Esophagus muscularis mucosa (tissue), 3 donors: ENCODE results near the gene JSRP1.

ENCODE experiments used
- CTCF ChIP-seq, 3 experiments: fragments of 200-600 bp in 2 of 3; fragments of 450-650 bp in 1 of 3; sonication (generic) in 2 of 3; IDR thresholded peaks; one replicate each; pipeline ENCODE4 v1.5.1; 2017 to 2019; ENCODE audit warnings: antibody characterized with exemption in 3 of 3, mild to moderate bottlenecking in 2 of 3, moderate library complexity in 1 of 3
- POLR2AphosphoS5 ChIP-seq, 2 donors: sonication (generic); formaldehyde crosslinking; IDR thresholded peaks; one replicate each; pipeline ENCODE4 v1.6.1; 2017; ENCODE audit warnings: antibody characterized with exemption in 2 of 2

GRCh38 chr19:2268861-2269243, 12.6 kb upstream of the JSRP1 start:
- TF ChIP-seq CTCF (IDR thresholded peaks at IDR 0.05), result no peak
- no peak for TF ChIP-seq POLR2AphosphoS5 (IDR thresholded peaks at IDR 0.05)
